ENCODE data around the gene URB1. TPM values are rescaled to one million over a fixed set of nuclear protein-coding genes. Genes with fewer than 3 reads are reported as not detected.

The URB1 gene
- total RNA-seq, 4 donors from 2014 or later = 4.4 to 14.9 (median 11.0) TPM

- Histone ChIP-seq H3K9me3 (no peaks in the 10 kb centered on the region), H3K27ac (no peak overlapping the region), H3K4me3 (no peak overlapping the region), H3K27me3 (no peaks in the 10 kb centered on the region), H3K4me1 (no peaks in the 10 kb centered on the region), H3K36me3 (no peaks in the 10 kb centered on the region)
- DNase-seq = no peak
- TF ChIP-seq CTCF (IDR thresholded peaks at IDR 0.05) = no peak
- no peak for TF ChIP-seq POLR2A (IDR thresholded peaks at IDR 0.05)
Measured at GRCh38 chr21:32422064-32422463, 29.3 kb upstream of the URB1 start.

- H3K36me3 ChIP-seq = no peaks in the 10 kb centered on the region
- no peak overlapping the region for H3K4me3 ChIP-seq
- no peak for TF ChIP-seq POLR2A (IDR thresholded peaks at IDR 0.05)
- no peak for TF ChIP-seq CTCF (IDR thresholded peaks at IDR 0.05)
- H3K9me3 ChIP-seq = no peaks in the 10 kb centered on the region
- no peak overlapping the region for H3K27ac ChIP-seq
- H3K27me3 ChIP-seq = no peaks in the 10 kb centered on the region
- no peak for DNase-seq
- H3K4me1 ChIP-seq = peaks cover 0 to 6% (median 0%) of the 10 kb centered on the region in 4 donors
Measured at GRCh38 chr21:32418146-32418545, 25.3 kb upstream of the URB1 start.

GRCh38 chr21:32415451-32416398 is 22.9 kb upstream of the URB1 start:
- H3K4me1 ChIP-seq = peaks cover 0 to 10% (median 2%) of the 10 kb centered on the region in 4 donors
- peak overlapping the region in 1 of 4 donors; percentile 1 for H3K4me3 ChIP-seq
- H3K36me3 ChIP-seq = no peaks in the 10 kb centered on the region
- H3K27ac ChIP-seq = no peak overlapping the region
- no peaks in the 10 kb centered on the region for H3K9me3 ChIP-seq
- H3K27me3 ChIP-seq = no peaks in the 10 kb centered on the region
- DNase-seq = no peak
- TF ChIP-seq CTCF (IDR thresholded peaks at IDR 0.05) = no peak
- no peak for TF ChIP-seq POLR2A (IDR thresholded peaks at IDR 0.05)

GRCh38 chr21:32414579-32415358 is 22.0 kb upstream of the URB1 start:
- H3K27me3 ChIP-seq = no peaks in the 10 kb centered on the region
- no peaks in the 10 kb centered on the region for H3K9me3 ChIP-seq
- no peak for TF ChIP-seq POLR2A (IDR thresholded peaks at IDR 0.05)
- TF ChIP-seq CTCF (IDR thresholded peaks at IDR 0.05) = peak in 2 of 6 experiments; percentile 15 to 27
- peak overlapping the region in 2 of 4 donors; percentile 34 to 97 for H3K27ac ChIP-seq
- H3K36me3 ChIP-seq = no peaks in the 10 kb centered on the region
- H3K4me3 ChIP-seq = no peak overlapping the region
- H3K4me1 ChIP-seq = peaks cover 0 to 11% (median 2%) of the 10 kb centered on the region in 4 donors
- DNase-seq = no peak

GRCh38 chr21:32413697-32414578 is 21.1 kb upstream of the URB1 start:
- no peaks in the 10 kb centered on the region for H3K36me3 ChIP-seq
- peak overlapping the region; percentile 78 to 97 (median 93) for H3K27ac ChIP-seq
- no peak for DNase-seq
- H3K9me3 ChIP-seq = no peaks in the 10 kb centered on the region
- H3K4me1 ChIP-seq = peaks cover 0 to 11% (median 2%) of the 10 kb centered on the region in 4 donors
- H3K27me3 ChIP-seq = no peaks in the 10 kb centered on the region
- peak overlapping the region in 3 of 4 donors; percentile 74 to 90 (median 90) for H3K4me3 ChIP-seq
- TF ChIP-seq POLR2A (IDR thresholded peaks at IDR 0.05) = no peak
- TF ChIP-seq CTCF (IDR thresholded peaks at IDR 0.05) = no peak

All from Peyer's patch (tissue), 4 donors.